K562 (cell line): ENCODE measurements around the gene GCG. TPM values are rescaled to one million over a fixed set of nuclear protein-coding genes. Genes with fewer than 3 reads are reported as not detected.

Experiments used
- ATAC-seq: fragments of 200-7000 bp; cut with Tn5 transposase; 3 replicates; pipeline ENCODE4 v1.9.1; 2020; ENCODE audit warnings: moderate library complexity
- BruUV-seq: library from RNA; stranded (reverse); fragments of 400-500 nt; replicated peaks from 2 replicates; lab custom pipeline; 2021; lab: Mats Ljungman, UMichigan
- CTCF ChIA-PET: fragments of 300-600 bp; formaldehyde crosslinking; extraction: SDS; loops from one replicate; lab custom pipeline; 2021; ENCODE audit warnings: low intra/inter-chr PET ratio; lab: Yijun Ruan, JAX
- POLR2A ChIA-PET: fragments of 300-600, 350-650 bp; sonication (Branson Sonifier 250); formaldehyde crosslinking; extraction: SDS; loops from one replicate; lab custom pipeline; 2021; ENCODE audit warnings: antibody characterized with exemption, inconsistent platforms; lab: Yijun Ruan, JAX
- DNase-seq, 4 experiments: peaks; one replicate each; pipeline versions ENCODE4 v3.0.0 to v3.0.0-alpha.2; 2011 to 2018; ENCODE audit warnings: low spot score in 3 of 4, mixed read lengths in 3 of 4; ENCODE audit errors: extremely low read depth in 1 of 4
- FAIRE-seq: peaks from 2 replicates; lab custom pipeline; 2011; peaks lifted over from hg19 to GRCh38; lab: Jason Lieb, UNC
- H2AFZ ChIP-seq: 2 replicates; pipeline ENCODE4 v1.6.0; 2011; ENCODE audit warnings: low read depth, low read length, control low read depth, inconsistent platforms
- H3K27ac ChIP-seq: fragments of 200-600 bp; 3 replicates; pipeline ENCODE4 v1.8.0; 2011; ENCODE audit warnings: low read depth, mild to moderate bottlenecking, control low read depth, inconsistent platforms, low read length, moderate library complexity, mixed read lengths; ENCODE audit errors: extremely low read depth
- H3K27me3 ChIP-seq, 2 experiments: fragments of 300-600 bp in 1 of 2; 2 replicates in 1 of 2; 3 replicates in 1 of 2; pipeline versions ENCODE4 v1.6.0 to v1.8.0; 2011; ENCODE audit warnings: inconsistent platforms in 2 of 2, low read length in 2 of 2, mild to moderate bottlenecking in 1 of 2, mixed read lengths in 1 of 2, moderate library complexity in 1 of 2; ENCODE audit not compliant: control insufficient read depth in 2 of 2, insufficient read depth in 2 of 2
- H3K36me3 ChIP-seq: fragments of 300-600 bp; 3 replicates; pipeline ENCODE4 v1.8.0; 2011; ENCODE audit warnings: mild to moderate bottlenecking, low read length, inconsistent platforms; ENCODE audit not compliant: control insufficient read depth, insufficient read depth
- H3K4me1 ChIP-seq, 2 experiments: fragments of 200-600 bp in 1 of 2; replicated peaks in 1 of 2; 2 replicates in 1 of 2; 3 replicates in 1 of 2; pipeline versions ENCODE4 v1.5.1 to v1.8.0; 2011; ENCODE audit warnings: inconsistent platforms in 2 of 2, low read length in 2 of 2, mild to moderate bottlenecking in 1 of 2, mixed read lengths in 1 of 2, moderate library complexity in 1 of 2; ENCODE audit not compliant: control insufficient read depth in 2 of 2, insufficient read depth in 2 of 2
- H3K4me2 ChIP-seq: 2 replicates; pipeline ENCODE4 v1.6.1; 2011; ENCODE audit warnings: low read length, control low read depth, inconsistent platforms, mixed read lengths; ENCODE audit not compliant: insufficient read depth
- H3K4me3 ChIP-seq: fragments of 200-600 bp; sonication (generic), shearing (Covaris generic); 2 replicates; pipeline ENCODE4 v1.5.1; 2016; ENCODE audit warnings: control low read depth, inconsistent platforms
- H3K79me2 ChIP-seq: fragments of 200-600 bp; 3 replicates; pipeline ENCODE4 v1.8.0; 2011; ENCODE audit warnings: low read length, inconsistent platforms; ENCODE audit not compliant: control insufficient read depth, insufficient read depth
- H3K9ac ChIP-seq, 2 experiments: 2 replicates each; pipeline versions ENCODE4 v1.6.0 to v1.6.1; 2011; ENCODE audit warnings: low read depth in 2 of 2, low read length in 2 of 2, control low read depth in 1 of 2, inconsistent platforms in 1 of 2, mild to moderate bottlenecking in 1 of 2, mixed read lengths in 1 of 2; ENCODE audit not compliant: insufficient read depth in 1 of 2
- H3K9me1 ChIP-seq: one replicate; pipeline ENCODE4 v1.6.0; 2011; ENCODE audit warnings: inconsistent platforms, mild to moderate bottlenecking, low read length, moderate library complexity; ENCODE audit not compliant: control insufficient read depth, insufficient read depth
- H3K9me3 ChIP-seq: replicated peaks from 2 replicates; pipeline ENCODE4 v1.5.1; 2011; ENCODE audit warnings: low read depth, low read length, inconsistent platforms; ENCODE audit not compliant: control insufficient read depth, insufficient read depth
- H4K20me1 ChIP-seq: replicated peaks from 2 replicates; pipeline ENCODE4 v1.6.1; 2011; ENCODE audit warnings: low read length, inconsistent platforms, mixed read lengths; ENCODE audit not compliant: control insufficient read depth, insufficient read depth
- COPS2 ChIP-seq: fragments of 450-650 bp; conservative IDR thresholded peaks from 2 replicates; pipeline ENCODE4 v1.6.1; 2016; ENCODE audit warnings: mild to moderate bottlenecking, moderate library complexity
- HDGF ChIP-seq: fragments of 450-650 bp; IDR thresholded peaks from 2 replicates; pipeline ENCODE4 v1.6.1; 2016
- MCM2 ChIP-seq: fragments of 450-650 bp; IDR thresholded peaks from 2 replicates; pipeline ENCODE4 v1.6.1; 2017; ENCODE audit warnings: low read depth, mild to moderate bottlenecking
- NFE2L1 ChIP-seq: fragments of 450-650 bp; IDR thresholded peaks from 2 replicates; pipeline ENCODE4 v1.6.1; 2016; ENCODE audit warnings: missing genetic modification characterization, low read depth, mild to moderate bottlenecking, missing compliant biosample characterization, moderate library complexity, borderline replicate concordance
- NFIC ChIP-seq: fragments of 450-650 bp; IDR thresholded peaks from 2 replicates; pipeline ENCODE4 v1.6.1; 2017; ENCODE audit warnings: mild to moderate bottlenecking, inconsistent platforms
- PHTF2 ChIP-seq: fragments of 250-450 bp; sonication (Bioruptor Pico); IDR thresholded peaks from 2 replicates; pipeline ENCODE4 v1.5.0; 2021; ENCODE audit warnings: mild to moderate bottlenecking
- PML ChIP-seq: IDR thresholded peaks from 2 replicates; pipeline ENCODE4 v1.6.1; 2012; ENCODE audit warnings: low read length, inconsistent platforms
- SETDB1 ChIP-seq: IDR thresholded peaks from one replicate; pipeline ENCODE4 v1.6.1; 2012; ENCODE audit warnings: low read length, control low read depth, inconsistent platforms
- TGIF2 ChIP-seq: sonication (generic); formaldehyde crosslinking; IDR thresholded peaks from 2 replicates; pipeline ENCODE4 v1.8.1; 2022; ENCODE audit warnings: mild to moderate bottlenecking, missing genetic modification reagents, moderate library complexity
- WGBS: fragments of 100-300 bp; shearing (Covaris generic); methylation state at CpG from one replicate; pipeline ENCODE4 v1.1.6; 2016; ENCODE audit warnings: low coverage, mixed read lengths; ENCODE audit not compliant: insufficient coverage; ENCODE audit errors: missing lambda C conversion rate; 5-methylcytosine and 5-hydroxymethylcytosine counted together
- in situ Hi-C: fragments of 300-500 bp; cut with MboI; formaldehyde crosslinking; loops from 4 replicates; pipeline ENCODE4 v1.15.0; 2018; ENCODE audit warnings: inconsistent platforms, mixed read lengths
- intact Hi-C: fragments of 100-400 bp; cut with micrococcal nuclease; formaldehyde crosslinking; loops from 2 replicates; pipeline ENCODE4 v1.14.2; 2022
- polyA plus RNA-seq, 8 experiments: library from polyadenylated mRNA; depleted of rRNA in 4 of 8; stranded (reverse) in 5 of 8; unstranded in 3 of 8; fragments of >200 nt; fragmentation: Nextera tagmentation in 2 of 8; fragmentation: Illumina TruSeq in 1 of 8; extraction: Ambion mirVana in 2 of 8; extraction: Trizol in 1 of 8; gene quantifications; 2 replicates each; pipeline versions ENCODE4 v1.2.1 to v1.2.3, GENCODE V29; 2011 to 2014; ENCODE audit warnings: inconsistent platforms in 1 of 8, missing spikeins in 1 of 8
- total RNA-seq, 7 experiments: library from RNA; depleted of rRNA in 6 of 7; stranded (reverse); fragments of >200 nt in 6 of 7; fragmentation: Illumina TruSeq in 2 of 7; extraction: Trizol in 2 of 7; gene quantifications; 2 replicates each; pipeline versions ENCODE4 v1.2.1 to v1.2.3, GENCODE V29; 2011 to 2021; ENCODE audit warnings: low replicate concordance in 1 of 7
- TF ChIP-seq, protein P1 (sequence below): fragments of 450-650 bp; formaldehyde crosslinking; IDR thresholded peaks from 2 replicates; pipeline ENCODE4 v1.4.0; 2020; ENCODE audit warnings: mild to moderate bottlenecking, mixed read lengths
- TF ChIP-seq, protein P2 (sequence below): sonication (generic); formaldehyde crosslinking; IDR thresholded peaks from 2 replicates; pipeline ENCODE4 v1.5.0; 2020; ENCODE audit warnings: missing genetic modification reagents
- TF ChIP-seq, protein P3 (sequence below): fragments of 250-450 bp; sonication (Bioruptor Pico); IDR thresholded peaks from 2 replicates; pipeline ENCODE4 v1.8.0; 2022; ENCODE audit warnings: inconsistent platforms, mild to moderate bottlenecking, moderate library complexity, borderline replicate concordance

The GCG gene
- total and polyA plus RNA-seq, 9 of the 15 experiments (the other 6 are each of a cell fraction or from before 2014, with no cell fraction given) = not detected

DNA sequence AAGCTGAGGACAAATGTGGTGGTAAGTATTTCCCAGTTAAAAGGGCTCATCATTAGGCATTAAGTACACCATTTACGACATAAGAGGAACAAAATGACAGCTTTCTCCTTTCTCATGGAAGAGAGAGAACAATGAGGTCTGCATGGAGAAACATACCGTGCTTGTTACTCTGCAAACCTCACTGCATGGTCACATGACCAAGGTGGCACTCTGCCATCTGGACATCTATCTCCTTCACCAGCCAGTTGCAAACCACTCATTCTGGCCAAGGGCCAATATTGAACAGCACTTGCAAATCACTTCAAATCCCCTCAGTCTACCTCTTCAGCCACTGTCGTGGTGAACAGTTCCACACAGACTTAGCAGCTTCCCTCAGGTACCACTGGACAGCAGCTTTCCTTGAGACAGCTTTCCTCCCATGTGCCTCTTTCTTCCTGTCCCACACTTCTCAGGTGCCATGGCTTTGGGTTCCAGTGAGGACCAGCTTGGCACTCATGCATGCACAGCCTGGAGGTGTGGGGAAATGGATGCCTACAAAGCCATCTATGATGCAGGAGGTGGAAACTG lies 48.5 kb downstream of the GCG start:
- H3K9me3 ChIP-seq = no peaks in the 10 kb centered on the region
- TF ChIP-seq TGIF2 = no peak
- TF ChIP-seq, protein P1, sequence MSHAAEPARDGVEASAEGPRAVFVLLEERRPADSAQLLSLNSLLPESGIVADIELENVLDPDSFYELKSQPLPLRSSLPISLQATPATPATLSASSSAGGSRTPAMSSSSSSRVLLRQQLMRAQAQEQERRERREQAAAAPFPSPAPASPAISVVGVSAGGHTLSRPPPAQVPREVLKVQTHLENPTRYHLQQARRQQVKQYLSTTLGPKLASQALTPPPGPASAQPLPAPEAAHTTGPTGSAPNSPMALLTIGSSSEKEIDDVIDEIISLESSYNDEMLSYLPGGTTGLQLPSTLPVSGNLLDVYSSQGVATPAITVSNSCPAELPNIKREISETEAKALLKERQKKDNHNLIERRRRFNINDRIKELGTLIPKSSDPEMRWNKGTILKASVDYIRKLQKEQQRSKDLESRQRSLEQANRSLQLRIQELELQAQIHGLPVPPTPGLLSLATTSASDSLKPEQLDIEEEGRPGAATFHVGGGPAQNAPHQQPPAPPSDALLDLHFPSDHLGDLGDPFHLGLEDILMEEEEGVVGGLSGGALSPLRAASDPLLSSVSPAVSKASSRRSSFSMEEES (CRISPR knock-in tag) = peak; percentile 45
- TF ChIP-seq NFIC = peak; percentile 22; the same call in 1 of the 2 replicates
- ChIA-PET POLR2A (no interaction called here), CTCF (no interaction called here)
- no peak overlapping the region for H3K9ac ChIP-seq
- H3K4me1 ChIP-seq = no peaks in the 10 kb centered on the region
- no peak overlapping the region for H3K27ac ChIP-seq
- intact Hi-C loops = no loop called here
- DNase-seq = no peak
- H3K4me2 ChIP-seq = no peak overlapping the region
- no peaks in the 10 kb centered on the region for H3K36me3 ChIP-seq
- no peak overlapping the region for H2AFZ ChIP-seq
- H3K79me2 ChIP-seq = no peaks in the 10 kb centered on the region
- ATAC-seq = no peak
- H4K20me1 ChIP-seq = no peaks in the 10 kb centered on the region
- no TSS peak for BruUV-seq
- H3K4me3 ChIP-seq = no peak overlapping the region
- H3K27me3 ChIP-seq = no peaks in the 10 kb centered on the region
- 0% methylated on average over 3 of the region's 3 CpGs for WGBS
- FAIRE-seq = no peak
- in situ Hi-C loops = no loop called here
- H3K9me1 ChIP-seq = no peaks in the 10 kb centered on the region

DNA sequence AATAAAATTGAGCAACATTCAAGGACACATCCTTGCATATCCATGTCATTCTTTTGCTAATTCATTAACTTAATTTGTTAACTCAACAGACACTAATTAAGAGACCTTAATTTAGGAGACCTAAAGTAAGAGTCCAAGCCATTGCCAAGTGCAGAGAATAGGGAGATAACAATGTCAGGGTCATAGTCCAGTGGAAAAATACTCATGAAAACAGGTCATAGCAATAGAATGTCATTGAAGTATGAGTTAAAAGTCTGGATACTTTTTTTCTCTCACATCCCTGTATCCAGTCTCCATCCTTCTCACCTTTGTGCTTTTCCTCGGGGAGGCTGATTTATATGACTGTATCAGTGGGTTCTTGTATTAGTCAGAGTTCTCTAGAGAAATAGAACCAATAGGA lies 51.5 kb downstream of the GCG start:
- in situ Hi-C loops (no loop called here), intact Hi-C loops (no loop called here)
- no peak overlapping the region for H2AFZ ChIP-seq
- H4K20me1 ChIP-seq = no peaks in the 10 kb centered on the region
- no peaks in the 10 kb centered on the region for H3K9me3 ChIP-seq
- H3K27me3 ChIP-seq = no peaks in the 10 kb centered on the region
- ChIA-PET CTCF (no interaction called here), POLR2A (no interaction called here)
- no peaks in the 10 kb centered on the region for H3K36me3 ChIP-seq
- TF ChIP-seq PHTF2 (no peak), MCM2 (no peak), SETDB1 (no peak), PML (no peak), COPS2 (no peak), NFE2L1 (tag) (no peak), HDGF (no peak)
- TF ChIP-seq, protein P2, sequence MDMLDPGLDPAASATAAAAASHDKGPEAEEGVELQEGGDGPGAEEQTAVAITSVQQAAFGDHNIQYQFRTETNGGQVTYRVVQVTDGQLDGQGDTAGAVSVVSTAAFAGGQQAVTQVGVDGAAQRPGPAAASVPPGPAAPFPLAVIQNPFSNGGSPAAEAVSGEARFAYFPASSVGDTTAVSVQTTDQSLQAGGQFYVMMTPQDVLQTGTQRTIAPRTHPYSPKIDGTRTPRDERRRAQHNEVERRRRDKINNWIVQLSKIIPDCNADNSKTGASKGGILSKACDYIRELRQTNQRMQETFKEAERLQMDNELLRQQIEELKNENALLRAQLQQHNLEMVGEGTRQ = no peak
- TF ChIP-seq, protein P3, sequence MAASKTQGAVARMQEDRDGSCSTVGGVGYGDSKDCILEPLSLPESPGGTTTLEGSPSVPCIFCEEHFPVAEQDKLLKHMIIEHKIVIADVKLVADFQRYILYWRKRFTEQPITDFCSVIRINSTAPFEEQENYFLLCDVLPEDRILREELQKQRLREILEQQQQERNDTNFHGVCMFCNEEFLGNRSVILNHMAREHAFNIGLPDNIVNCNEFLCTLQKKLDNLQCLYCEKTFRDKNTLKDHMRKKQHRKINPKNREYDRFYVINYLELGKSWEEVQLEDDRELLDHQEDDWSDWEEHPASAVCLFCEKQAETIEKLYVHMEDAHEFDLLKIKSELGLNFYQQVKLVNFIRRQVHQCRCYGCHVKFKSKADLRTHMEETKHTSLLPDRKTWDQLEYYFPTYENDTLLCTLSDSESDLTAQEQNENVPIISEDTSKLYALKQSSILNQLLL = no peak
- no peaks in the 10 kb centered on the region for H3K9me1 ChIP-seq
- H3K4me1 ChIP-seq = no peaks in the 10 kb centered on the region
- no peak overlapping the region for H3K27ac ChIP-seq
- 0% methylated on average over 1 of the region's 1 CpG for WGBS
- H3K4me2 ChIP-seq = no peak overlapping the region
- no TSS peak for BruUV-seq
- no peak overlapping the region for H3K9ac ChIP-seq
- FAIRE-seq (no peak), ATAC-seq (no peak), DNase-seq (no peak)
- no peaks in the 10 kb centered on the region for H3K79me2 ChIP-seq
- no peak overlapping the region for H3K4me3 ChIP-seq
